ENCODE results near the gene LGSN. TPM values are rescaled to one million over a fixed set of nuclear protein-coding genes. Genes with fewer than 3 reads are reported as not detected.
"Not testable (repeated sequence)": the region's sequence is repeated elsewhere in the genome, so short reads cannot be mapped to it uniquely, and the experiment has no call there.

The LGSN gene, protein sequence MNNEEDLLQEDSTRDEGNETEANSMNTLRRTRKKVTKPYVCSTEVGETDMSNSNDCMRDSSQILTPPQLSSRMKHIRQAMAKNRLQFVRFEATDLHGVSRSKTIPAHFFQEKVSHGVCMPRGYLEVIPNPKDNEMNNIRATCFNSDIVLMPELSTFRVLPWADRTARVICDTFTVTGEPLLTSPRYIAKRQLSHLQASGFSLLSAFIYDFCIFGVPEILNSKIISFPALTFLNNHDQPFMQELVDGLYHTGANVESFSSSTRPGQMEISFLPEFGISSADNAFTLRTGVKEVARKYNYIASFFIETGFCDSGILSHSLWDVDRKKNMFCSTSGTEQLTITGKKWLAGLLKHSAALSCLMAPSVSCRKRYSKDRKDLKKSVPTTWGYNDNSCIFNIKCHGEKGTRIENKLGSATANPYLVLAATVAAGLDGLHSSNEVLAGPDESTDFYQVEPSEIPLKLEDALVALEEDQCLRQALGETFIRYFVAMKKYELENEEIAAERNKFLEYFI
- total RNA-seq: under 1 TPM; under 0.01 to 0.26 TPM

DNA sequence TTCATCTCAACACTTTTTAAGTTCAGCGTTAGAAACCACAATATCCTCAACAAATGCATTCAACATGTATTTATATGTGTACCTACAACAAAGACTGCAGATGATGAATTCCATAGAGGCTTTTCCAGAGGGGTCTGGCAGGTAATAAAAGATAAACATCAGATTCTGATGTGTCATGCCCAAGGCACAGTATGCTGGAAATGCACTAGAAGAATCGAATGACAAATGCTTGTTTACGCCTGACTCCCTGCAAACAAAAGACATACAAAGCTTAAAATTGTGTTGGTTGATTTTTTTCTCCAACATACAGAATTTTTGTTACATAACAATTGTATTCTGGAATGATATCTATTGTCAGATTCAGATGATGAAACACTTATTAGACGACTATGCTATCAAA lies at the start of gene LGSN:
Gene LGSN, minus strand, starts transcription at position 45 of the 400 bp plus-strand sequence. Its CDS starts 40 bp downstream, at position 5.
- intact Hi-C loops (cut with DNase I): no loop called here
- H3K4me3 ChIP-seq: no peak within 1 kb of the TSS
- no peaks in the 10 kb centered on the region for H3K9me3 ChIP-seq
- DNase-seq (no peak), ATAC-seq (no peak)
- H3K36me3 ChIP-seq (replicated peaks in 1 of 2; ENCODE audit: insufficient read depth in 1 of 2, low read depth in 2 of 2): no peaks in the 10 kb centered on the region
- 79 to 83% methylated on average over 4 of the region's 4 CpGs for WGBS, 2 donors
- TF ChIP-seq, protein P1, sequence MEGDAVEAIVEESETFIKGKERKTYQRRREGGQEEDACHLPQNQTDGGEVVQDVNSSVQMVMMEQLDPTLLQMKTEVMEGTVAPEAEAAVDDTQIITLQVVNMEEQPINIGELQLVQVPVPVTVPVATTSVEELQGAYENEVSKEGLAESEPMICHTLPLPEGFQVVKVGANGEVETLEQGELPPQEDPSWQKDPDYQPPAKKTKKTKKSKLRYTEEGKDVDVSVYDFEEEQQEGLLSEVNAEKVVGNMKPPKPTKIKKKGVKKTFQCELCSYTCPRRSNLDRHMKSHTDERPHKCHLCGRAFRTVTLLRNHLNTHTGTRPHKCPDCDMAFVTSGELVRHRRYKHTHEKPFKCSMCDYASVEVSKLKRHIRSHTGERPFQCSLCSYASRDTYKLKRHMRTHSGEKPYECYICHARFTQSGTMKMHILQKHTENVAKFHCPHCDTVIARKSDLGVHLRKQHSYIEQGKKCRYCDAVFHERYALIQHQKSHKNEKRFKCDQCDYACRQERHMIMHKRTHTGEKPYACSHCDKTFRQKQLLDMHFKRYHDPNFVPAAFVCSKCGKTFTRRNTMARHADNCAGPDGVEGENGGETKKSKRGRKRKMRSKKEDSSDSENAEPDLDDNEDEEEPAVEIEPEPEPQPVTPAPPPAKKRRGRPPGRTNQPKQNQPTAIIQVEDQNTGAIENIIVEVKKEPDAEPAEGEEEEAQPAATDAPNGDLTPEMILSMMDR (IDR thresholded peaks at IDR 0.05): no peak
- no peak for TF ChIP-seq POLR2A (IDR thresholded peaks at IDR 0.05)
- H3K27me3 ChIP-seq: no peaks in the 10 kb centered on the region
- no peak within 1 kb of the TSS for H3K27ac ChIP-seq
- no peaks in the 10 kb centered on the region for H3K4me1 ChIP-seq

GRCh38 chr6:63368347-63368746 lies 48.6 kb upstream of the LGSN start:
- no peaks in the 10 kb centered on the region for H3K27me3 ChIP-seq
- H3K9me3 ChIP-seq: no peaks in the 10 kb centered on the region
- H3K27ac ChIP-seq: no peak overlapping the region
- TF ChIP-seq POLR2A (IDR thresholded peaks at IDR 0.05): no peak
- TF ChIP-seq, protein P1 (IDR thresholded peaks at IDR 0.05): no peak
- WGBS, 2 donors: 64 to 67% methylated on average over 7 of the region's 7 CpGs
- intact Hi-C loops (cut with DNase I): no loop called here
- no peak for DNase-seq
- H3K36me3 ChIP-seq (replicated peaks in 1 of 2; ENCODE audit: insufficient read depth in 1 of 2, low read depth in 2 of 2): no peaks in the 10 kb centered on the region
- ATAC-seq: no peak
- no peaks in the 10 kb centered on the region for H3K4me1 ChIP-seq
- H3K4me3 ChIP-seq: no peak overlapping the region

GRCh38 chr6:63362500-63363120 lies 42.8 kb upstream of the LGSN start:
- H3K36me3 ChIP-seq (replicated peaks in 1 of 2; ENCODE audit: insufficient read depth in 1 of 2, low read depth in 2 of 2); intact Hi-C loops (cut with DNase I); ATAC-seq; H3K27me3 ChIP-seq; H3K27ac ChIP-seq; DNase-seq; H3K9me3 ChIP-seq; H3K4me1 ChIP-seq; H3K4me3 ChIP-seq: not testable (repeated sequence)
- 62 to 66% methylated on average over 9 to 10 of the region's 10 CpGs for WGBS, 2 donors

GRCh38 chr6:63357384-63357783 lies 37.6 kb upstream of the LGSN start:
- H3K36me3 ChIP-seq (replicated peaks in 1 of 2; ENCODE audit: insufficient read depth in 1 of 2, low read depth in 2 of 2); H3K27me3 ChIP-seq; DNase-seq; intact Hi-C loops (cut with DNase I); H3K9me3 ChIP-seq; ATAC-seq; H3K27ac ChIP-seq; H3K4me1 ChIP-seq; H3K4me3 ChIP-seq: not testable (repeated sequence)
- 92 to 93% methylated on average over 3 of the region's 3 CpGs for WGBS, 2 donors

DNA sequence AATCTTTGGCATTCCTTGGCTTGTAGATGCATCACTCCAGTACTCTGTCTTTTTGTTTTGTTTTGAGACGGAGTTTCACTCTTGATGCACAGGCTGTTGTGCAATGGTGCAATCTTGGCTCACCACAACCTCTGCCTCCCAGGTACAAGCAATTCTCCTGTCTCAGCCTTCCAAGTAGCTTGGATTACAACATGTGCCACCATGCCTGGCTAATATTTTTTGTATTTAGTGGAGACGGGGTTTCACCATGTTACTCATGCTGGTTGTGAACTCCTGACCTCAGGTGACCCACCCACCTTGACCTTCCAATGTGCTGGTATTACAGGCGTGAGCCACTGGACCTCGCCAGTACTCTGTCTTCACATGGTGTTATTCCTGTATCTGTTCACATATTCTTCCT lies 35.8 kb upstream of the LGSN start:
- no peak for DNase-seq
- Histone ChIP-seq H3K36me3 (replicated peaks in 1 of 2; ENCODE audit: insufficient read depth in 1 of 2, low read depth in 2 of 2) (no peaks in the 10 kb centered on the region), H3K9me3 (no peaks in the 10 kb centered on the region), H3K4me1 (peaks cover 9% of the 10 kb centered on the region), H3K27me3 (no peaks in the 10 kb centered on the region), H3K27ac (no peak overlapping the region), H3K4me3 (no peak overlapping the region)
- WGBS, 2 donors: 84 to 88% methylated on average over 4 of the region's 4 CpGs
- intact Hi-C loops (cut with DNase I): no loop called here
- no peak for ATAC-seq
- TF ChIP-seq, protein P1 (IDR thresholded peaks at IDR 0.05): no peak
- no peak for TF ChIP-seq POLR2A (IDR thresholded peaks at IDR 0.05)

All from body of pancreas (tissue), 4 donors.